Stimulated activated CD4-positive, alpha-beta T cell treated with anti-CD3 and anti-CD28 coated beads, Interleukin-15, amount 100 ng/mL, for 1 hour (primary cell): ENCODE results near the gene RBMS3.

Experiments
- DNase-seq, 2 donors: peaks; one replicate each; pipeline ENCODE4 v3.0.0-alpha.2; 2020; ENCODE audit warnings: low read depth in 1 of 2, low spot score in 1 of 2

The RBMS3 gene

DNA sequence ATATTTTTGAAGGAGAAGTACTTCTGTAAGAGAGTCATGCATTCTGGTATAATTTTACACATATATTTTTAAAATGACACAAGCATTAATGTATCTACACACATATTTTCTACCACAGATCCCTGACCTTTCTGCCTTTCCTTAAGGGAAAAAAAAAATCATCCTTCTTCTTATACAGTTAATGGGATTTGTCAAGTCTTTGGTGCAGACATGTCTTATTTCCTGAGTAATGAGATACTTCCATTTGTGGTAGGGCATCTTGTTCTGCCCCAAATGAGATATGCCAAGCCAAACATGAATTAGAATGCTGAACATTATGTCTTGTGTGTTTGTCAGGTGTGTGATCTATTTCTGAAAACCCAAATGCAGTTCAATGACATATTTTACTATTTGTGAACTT lies 329.9 kb downstream of the RBMS3 start:
- no peak for DNase-seq

DNA sequence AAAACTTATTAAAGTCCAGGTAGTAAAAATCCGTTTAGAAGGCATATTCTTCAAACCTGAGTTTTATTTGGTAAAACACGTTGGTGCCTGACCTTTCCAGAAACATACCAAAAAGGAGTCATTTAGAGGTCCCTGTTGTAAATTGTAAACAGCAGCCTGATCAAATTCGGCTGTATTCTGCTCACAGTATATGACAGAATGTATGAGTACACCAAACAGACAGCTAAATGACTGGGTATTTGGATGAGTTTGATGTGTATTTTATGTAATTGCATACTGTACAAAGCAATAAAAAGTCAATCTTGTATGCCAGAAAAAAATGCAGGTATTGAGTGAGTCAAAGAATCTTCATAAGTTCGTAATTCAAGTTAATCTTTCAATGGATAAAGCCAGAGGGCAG lies 330.4 kb downstream of the RBMS3 start:
- no peak for DNase-seq

DNA sequence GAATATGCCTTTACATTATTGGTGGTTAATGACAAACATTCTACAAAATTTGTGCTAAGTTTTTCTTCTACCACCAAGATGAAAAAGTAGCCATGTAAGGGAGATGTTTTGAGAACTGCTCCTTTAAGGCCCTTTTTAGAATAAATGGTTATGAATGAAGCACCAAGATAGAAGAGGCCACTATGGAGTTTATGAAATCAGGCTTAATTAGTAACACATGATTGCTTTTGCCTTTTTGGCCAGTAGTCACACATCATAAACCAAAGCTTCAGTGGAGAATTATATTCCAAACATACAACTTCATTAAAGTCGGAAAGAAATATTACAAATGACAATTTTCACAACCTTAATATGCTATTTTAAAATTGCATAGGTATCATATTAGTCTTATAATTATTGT lies 331.7 kb downstream of the RBMS3 start:
- DNase-seq: no peak

- no peak for DNase-seq
Observed at GRCh38 chr3:29614954-29615353, 334.1 kb downstream of the RBMS3 start.

DNA sequence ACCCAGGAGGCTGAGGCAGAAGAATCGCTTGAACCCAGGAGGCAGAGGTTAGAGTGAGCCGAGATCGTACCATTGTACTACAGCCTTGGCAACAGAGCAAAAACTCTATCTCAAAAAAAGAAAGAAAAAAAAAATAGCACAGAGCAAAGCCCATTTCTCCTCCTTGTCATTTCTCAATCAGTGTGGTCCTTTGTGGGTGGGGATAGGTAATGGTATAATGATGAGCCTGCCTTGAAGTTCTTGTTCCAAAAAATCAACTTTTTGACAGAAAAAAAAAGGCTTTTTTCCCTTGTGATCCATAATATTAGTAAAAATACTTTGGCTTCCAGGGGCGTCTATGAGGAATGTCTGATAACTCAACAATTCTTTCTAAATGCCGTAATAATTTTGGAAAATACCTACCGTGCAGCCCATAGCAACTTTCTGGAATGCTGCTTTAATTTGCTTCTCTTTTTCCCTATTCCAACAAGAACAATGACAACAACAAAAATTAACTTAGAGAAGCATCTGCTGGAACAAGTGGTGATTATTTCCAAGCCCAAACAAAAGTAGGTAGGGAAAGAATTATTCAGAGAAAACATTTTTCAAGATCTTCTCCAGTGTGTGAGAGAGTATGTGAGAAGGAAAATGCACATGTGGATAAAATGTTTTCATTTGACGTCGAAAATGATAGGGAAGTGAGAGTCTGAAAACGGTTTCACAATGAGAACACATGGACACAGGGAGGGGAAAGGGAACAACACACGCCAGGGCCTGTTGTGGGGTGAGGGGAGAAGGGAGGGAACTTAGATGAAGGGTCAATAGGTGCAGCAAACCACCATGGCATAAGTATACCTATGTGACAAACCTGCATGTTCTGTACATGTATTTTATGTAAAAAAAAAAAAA lies 337.8 kb downstream of the RBMS3 start:
- DNase-seq: no peak

- no peak for DNase-seq
Observed at GRCh38 chr3:29619676-29620075, 338.8 kb downstream of the RBMS3 start.

DNA sequence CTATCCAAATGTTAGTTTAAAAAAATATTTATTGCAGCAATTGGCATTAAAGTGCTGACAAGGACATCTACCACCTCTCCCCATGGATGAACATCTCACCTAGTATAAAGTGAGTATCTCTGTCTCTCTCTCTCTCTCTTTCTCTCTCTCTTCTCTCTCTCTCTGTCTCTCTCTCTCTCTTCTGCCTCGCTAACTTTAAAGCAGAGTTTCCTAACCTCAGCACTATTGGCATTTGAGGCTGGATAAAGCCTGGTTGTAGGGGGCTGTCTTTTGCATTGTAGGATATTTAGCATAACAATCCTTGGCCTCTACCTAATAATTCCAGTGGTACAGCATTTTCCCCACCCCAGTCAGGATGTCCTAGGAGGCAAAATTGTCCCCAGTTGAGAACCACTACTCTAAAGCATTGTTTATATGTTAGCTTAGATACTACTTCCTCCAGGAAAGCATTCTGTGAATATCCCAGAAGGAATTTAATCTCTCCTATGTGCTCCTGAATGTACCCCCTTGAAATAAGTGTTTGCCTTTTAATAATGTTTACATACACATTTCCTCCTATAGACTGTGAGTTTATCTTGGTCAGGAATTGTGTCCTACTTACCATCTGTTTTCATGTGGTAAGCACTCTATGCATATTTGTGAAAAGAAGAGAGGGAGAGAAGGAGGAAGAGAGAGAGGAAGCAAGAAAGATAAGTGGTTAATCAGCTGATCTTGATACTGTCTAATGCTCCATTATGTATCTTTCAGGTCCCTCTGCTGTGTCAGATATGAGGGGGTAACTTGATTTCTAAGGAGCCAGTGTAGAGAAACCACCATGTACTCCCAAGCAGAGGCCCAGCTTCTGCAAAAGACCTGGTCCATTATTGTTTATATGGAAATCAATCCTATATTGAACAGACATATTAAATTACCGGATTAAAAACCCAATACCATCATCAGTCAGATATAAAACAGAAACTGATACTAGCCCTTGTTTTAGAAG lies 346.6 kb downstream of the RBMS3 start:
- DNase-seq: no peak

GRCh38 chr3:29628795-29629194 lies 347.9 kb downstream of the RBMS3 start:
- no peak for DNase-seq

GRCh38 chr3:29635888-29636287 lies 355.0 kb downstream of the RBMS3 start:
- DNase-seq: no peak

DNA sequence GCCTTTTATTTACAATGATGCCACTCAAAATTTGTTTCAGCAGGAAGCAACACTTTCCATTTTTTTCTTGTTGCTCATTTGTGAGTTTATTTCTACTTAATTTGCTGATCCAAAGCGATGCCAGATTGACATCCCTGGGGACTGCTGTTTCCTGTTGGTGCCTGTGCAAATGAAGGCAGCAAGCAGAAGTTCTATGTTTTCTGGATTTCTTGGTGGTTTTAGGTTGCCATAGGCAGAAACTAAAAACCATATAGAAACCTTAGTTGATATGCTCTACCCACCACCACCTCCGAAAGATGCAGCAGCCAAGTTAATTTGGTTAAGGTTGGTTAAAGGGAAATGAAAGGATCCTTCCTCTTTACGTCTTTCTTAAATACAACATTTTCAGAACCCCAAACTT lies 356.2 kb downstream of the RBMS3 start:
- no peak for DNase-seq

- DNase-seq: no peak
Observed at GRCh38 chr3:29639578-29640290, 358.9 kb downstream of the RBMS3 start.

DNA sequence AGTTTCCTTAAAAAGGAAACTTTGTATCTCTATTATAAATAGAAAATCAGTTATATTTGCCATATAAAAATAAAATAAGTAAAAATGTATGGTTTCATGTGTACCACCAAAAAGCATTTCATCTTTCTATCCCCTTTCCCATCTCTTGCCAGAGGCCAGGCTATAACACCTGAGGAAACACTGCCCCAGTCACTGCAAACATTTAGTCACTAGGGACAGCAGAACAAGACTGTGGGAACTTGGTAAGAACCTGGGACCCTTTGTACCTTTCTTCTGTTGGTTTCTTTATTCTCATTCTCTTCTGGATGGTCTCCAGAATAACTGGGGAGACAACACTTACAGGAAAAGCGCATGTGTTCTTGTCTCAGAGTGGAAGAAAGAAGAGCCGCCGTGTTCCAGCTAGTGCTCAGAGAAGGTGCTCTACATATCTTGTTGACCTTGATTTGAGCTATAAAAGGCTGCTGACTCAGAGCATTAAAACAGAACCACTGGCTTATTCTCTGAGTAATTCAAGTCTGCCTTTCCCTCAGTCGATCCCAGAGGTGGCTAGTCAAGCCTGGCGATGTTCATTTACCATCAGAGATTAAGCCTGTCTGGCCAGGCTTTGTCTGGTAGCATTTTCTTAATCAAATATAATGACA lies 361.6 kb downstream of the RBMS3 start:
- DNase-seq: no peak

- DNase-seq: no peak
Observed at GRCh38 chr3:29643034-29643425, 362.2 kb downstream of the RBMS3 start.

DNA sequence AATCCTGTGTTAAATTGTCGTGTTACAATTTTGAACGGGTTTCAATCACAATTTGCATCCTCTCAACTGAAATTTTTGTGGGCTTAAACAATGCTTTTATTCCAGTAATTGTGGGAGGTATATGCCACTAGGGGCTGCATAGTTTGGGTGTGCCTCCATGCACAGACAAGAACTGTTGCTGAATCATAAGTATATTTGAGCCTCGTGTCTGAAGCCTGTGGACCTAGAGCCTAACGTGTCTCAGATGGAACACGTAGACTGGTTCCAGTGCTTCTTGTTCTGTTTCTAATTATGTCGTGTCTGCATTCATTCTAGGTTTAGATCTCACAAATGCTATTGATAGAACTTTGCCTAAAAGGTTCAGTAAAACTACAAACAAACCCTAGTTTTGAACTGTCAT lies 363.4 kb downstream of the RBMS3 start:
- DNase-seq: no peak

DNA sequence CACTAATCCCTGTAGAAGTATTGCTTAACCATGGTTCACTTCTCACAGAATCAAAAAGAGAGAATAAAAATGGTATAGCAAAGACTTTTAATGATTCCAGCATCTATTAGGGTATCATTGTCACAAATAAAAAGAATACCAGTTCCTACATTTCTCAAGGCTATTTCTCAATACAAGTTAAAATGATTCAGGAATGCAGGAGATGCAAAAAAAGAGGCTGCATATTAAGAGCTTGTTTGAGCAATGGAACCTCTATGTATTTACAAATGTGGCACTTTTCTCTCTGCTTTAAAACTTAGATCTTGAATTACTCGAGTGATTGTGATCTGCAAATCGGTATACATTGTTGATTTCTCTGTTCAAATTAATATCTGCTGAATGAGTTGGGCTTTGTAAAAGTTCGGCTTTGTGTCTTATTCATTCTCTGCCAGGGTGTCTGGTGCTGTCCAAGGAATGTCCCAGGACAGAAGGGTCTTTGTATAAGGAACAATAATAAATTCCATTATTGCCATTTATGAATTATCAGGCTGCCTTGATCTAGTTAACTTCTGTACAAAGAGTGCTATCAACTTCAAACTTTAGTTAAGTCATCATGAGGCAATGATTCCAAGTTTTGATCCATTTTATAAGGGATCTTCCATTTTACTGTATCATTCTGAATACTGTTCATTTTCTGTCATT lies 364.2 kb downstream of the RBMS3 start:
- no peak for DNase-seq

DNA sequence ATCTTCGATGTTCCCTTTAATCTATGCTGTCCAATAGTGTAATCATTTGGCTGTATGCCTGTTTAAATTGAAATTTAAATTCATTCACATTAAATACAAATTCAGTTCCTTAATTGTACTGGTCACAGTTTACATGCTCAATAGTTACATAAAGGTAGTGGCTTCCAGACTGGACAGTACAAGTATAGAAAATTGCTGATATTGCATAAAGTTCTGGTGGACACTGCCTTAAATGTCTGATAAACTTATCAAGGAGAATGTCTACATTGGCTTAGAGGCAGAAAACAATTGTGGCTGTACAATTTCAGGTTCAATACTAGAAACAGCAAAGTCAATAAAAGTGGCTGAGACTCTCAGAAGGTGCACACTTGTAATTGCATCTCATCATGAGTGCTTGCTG lies 365.2 kb downstream of the RBMS3 start:
- no peak for DNase-seq

DNA sequence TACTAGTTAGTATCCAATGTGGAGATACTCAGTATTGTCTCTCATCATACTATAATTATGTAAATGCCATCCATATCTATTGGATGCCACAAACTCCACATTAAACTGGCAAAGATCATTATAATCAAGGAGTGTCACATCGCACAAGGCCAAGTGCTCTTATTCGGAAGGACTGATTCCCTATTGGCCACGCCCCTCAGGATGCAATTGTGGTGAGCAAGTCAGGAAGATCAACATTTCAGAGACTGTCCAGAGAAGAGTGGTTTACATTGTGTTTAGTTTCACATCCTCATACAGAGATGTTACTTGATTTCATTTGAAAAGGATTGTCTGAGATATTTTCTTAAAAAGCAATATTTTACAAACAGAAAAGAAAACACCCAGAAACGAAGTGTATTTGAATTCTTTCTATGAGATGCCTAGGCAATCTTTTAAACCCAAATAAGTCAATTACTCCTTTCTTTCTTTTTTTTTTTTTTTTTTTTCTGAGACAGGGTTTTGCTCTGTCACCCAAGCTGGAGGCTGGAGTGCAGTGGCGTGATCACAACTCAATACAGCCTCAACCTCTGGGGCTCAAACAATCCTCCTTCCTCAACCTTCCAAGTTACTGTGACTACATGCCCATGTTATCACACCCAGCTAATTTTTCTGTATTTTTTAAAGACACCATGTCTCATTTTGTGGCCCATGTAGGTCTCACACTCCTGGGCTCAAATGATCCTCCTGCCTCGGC lies 369.1 kb downstream of the RBMS3 start:
- DNase-seq: no peak

- DNase-seq: no peak
Observed at GRCh38 chr3:29653680-29654079, 372.8 kb downstream of the RBMS3 start.

- no peak for DNase-seq
Observed at GRCh38 chr3:29655015-29655747, 374.3 kb downstream of the RBMS3 start.
